Measurements from ENCODE around the gene UPK1A.

GRCh38 chr19:35704218-35704617 is 37.9 kb downstream of the UPK1A start, which contains the start of gene ZBTB32:
- no peak for TF ChIP-seq POLR2AphosphoS5 (IDR thresholded peaks at IDR 0.05)
- TF ChIP-seq CTCF (IDR thresholded peaks at IDR 0.05; ENCODE audit: poor library complexity, severe bottlenecking), result no peak
- no peak for TF ChIP-seq REST (IDR thresholded peaks at IDR 0.05; ENCODE audit: borderline replicate concordance)
- no peak for TF ChIP-seq RAD21 (conservative IDR thresholded peaks at IDR 0.05)
- TF ChIP-seq EP300 (conservative IDR thresholded peaks at IDR 0.05; ENCODE audit: poor library complexity, severe bottlenecking), result no peak
- no peak for TF ChIP-seq TAF1 (IDR thresholded peaks at IDR 0.05; ENCODE audit: low read depth)
- TF ChIP-seq EZH2 (IDR thresholded peaks at IDR 0.05; ENCODE audit: borderline replicate concordance, insufficient read depth, low read length, poor library complexity, severe bottlenecking), result no peak
- no peak for TF ChIP-seq MXI1 (conservative IDR thresholded peaks at IDR 0.05; ENCODE audit: poor library complexity, severe bottlenecking)
- TF ChIP-seq SMC3 (conservative IDR thresholded peaks at IDR 0.05; ENCODE audit: poor library complexity), result no peak

All from neural cell (in vitro differentiated cells).